ENCODE measurements around the gene UBE2U.

Gene UBE2U

DNA sequence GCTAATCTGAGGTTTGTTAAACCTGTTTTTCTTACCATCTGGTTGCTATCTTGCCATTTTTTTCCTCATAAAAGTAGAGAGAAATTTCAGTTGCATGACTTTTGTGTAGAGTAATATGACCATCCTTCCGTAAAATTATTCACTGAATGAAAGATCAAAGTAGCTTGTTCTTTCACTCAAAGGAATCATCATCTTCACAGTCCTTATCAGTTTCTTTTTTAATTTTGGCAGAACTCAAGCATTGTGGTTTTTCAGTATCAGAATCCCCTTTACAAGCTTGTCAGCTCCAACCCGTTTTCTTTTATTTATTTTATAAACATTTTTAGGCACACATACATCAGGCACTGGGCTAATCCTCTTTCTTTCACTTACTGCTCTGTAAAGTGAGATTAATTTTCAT lies 91.7 kb downstream of the UBE2U start:
- DNase-seq (ENCODE audit: low spot score) = no peak

GRCh38 chr1:64295561-64295960 lies 92.1 kb downstream of the UBE2U start:
- DNase-seq (ENCODE audit: low spot score) = no peak

DNA sequence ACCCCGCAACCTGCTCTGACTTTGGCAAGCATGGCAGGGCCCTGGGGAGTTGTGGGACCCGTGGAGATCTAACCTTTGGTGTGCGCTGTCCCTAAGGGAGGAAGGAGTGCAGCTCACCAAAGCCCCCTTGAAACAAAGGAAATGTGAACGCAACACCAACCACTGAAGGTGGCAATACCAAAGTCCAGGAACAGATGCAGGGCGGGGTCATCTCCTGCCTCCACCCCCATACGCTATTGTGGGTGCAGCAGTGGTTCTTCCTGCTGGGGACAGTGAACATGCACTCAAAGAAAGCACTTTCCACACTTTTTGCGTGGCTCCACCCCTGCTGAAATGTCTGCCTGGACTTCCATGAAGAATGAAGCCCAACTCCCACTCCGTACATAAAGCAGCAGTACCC lies 93.0 kb downstream of the UBE2U start:
- DNase-seq (ENCODE audit: low spot score) = no peak

- no peak for DNase-seq (ENCODE audit: low spot score)
Observed at GRCh38 chr1:64302194-64302593, 98.8 kb downstream of the UBE2U start.

- no peak for DNase-seq (ENCODE audit: low spot score)
Observed at GRCh38 chr1:64302971-64303370, 99.5 kb downstream of the UBE2U start.

DNA sequence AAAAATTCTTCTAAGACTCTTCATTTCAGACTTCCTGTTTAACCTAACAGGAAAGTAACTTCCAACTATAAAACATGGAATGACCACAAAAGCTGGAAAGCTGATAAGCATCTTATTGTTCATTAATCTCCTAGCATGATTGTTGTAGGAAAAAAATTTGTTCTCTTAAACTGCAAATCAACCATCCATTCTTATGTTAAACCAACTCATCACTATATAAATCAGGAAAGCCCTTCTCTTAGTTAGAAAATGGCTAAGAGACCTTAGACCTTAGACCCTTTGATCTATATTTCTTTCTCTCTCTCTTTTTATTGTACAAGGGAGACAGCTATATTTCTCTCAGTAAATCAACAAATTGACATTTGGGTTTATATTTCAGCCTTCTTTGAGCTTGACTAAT lies 101.4 kb downstream of the UBE2U start:
- DNase-seq (ENCODE audit: low spot score) = no peak

GRCh38 chr1:64308866-64309265 lies 105.4 kb downstream of the UBE2U start:
- DNase-seq (ENCODE audit: low spot score) = no peak

DNA sequence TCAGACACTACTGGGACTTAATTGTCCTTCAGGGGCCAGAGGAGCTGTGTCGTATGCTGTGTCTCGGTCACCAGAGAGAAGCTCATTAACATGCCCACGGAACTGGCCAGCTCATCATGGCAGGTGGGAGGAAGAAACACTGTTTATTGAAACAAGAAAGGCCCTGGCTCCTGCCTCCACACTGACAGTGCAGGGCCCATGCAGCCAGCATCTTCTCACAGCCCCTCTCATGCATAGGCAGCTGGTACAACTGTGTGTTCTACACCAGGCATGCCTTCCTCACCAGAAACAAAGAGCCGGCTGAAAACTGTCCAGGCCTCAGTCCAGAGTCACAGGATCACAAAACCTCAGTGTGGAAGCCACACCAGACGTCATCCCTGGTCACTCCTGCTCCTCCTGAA lies 106.0 kb downstream of the UBE2U start:
- DNase-seq (ENCODE audit: low spot score) = no peak

- no peak for DNase-seq (ENCODE audit: low spot score)
Observed at GRCh38 chr1:64310760-64311159, 107.3 kb downstream of the UBE2U start.

DNA sequence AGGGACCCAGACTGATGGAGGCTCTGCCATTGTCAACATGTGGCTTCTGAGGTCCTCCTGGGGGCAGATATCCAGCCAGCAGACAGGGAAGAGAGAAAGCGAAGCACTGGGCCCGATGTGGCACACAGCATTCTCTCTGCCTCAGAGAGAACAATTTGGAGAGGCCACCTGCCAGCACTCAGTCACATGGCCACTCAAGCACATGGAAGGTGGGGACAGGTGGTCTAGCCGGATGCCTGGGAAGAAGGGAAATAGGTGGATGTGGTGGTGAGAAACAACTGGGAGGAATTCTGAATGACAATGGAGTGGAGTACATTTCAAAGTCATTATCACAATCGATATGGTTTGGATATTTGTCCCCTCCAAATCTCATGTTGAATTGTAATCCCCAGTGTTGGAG lies 109.0 kb downstream of the UBE2U start:
- DNase-seq (ENCODE audit: low spot score) = no peak

GRCh38 chr1:64315402-64315801 lies 112.0 kb downstream of the UBE2U start:
- DNase-seq (ENCODE audit: low spot score) = no peak
